Left ventricle myocardium inferior (tissue), 1 donor: ENCODE data around the gene GRIP2. TPM values are rescaled to one million over a fixed set of nuclear protein-coding genes. Genes with fewer than 3 reads are reported as not detected.

Source experiments
- DNase-seq: peaks from one replicate; pipeline ENCODE4 v3.0.0-alpha.2; 2020
- H3K27ac ChIP-seq: fragments of 200-600 bp; replicated peaks from 2 replicates; pipeline ENCODE4 v1.8.0; 2021
- H3K27me3 ChIP-seq: fragments of 200-600 bp; 2 replicates; pipeline ENCODE4 v1.8.0; 2021; ENCODE audit warnings: low read depth
- H3K36me3 ChIP-seq: fragments of 200-600 bp; 2 replicates; pipeline ENCODE4 v1.8.0; 2021
- H3K4me1 ChIP-seq: fragments of 200-600 bp; 2 replicates; pipeline ENCODE4 v1.8.0; 2021
- H3K4me3 ChIP-seq: fragments of 200-600 bp; 2 replicates; pipeline ENCODE4 v1.8.0; 2021; ENCODE audit warnings: mild to moderate bottlenecking, moderate library complexity
- H3K9me3 ChIP-seq: fragments of 200-600 bp; replicated peaks from 2 replicates; pipeline ENCODE4 v1.8.0; 2021
- intact Hi-C: fragments of 100-400 bp; cut with micrococcal nuclease; formaldehyde crosslinking; loops from one replicate; pipeline ENCODE4 v1.11.0; 2022
- total RNA-seq: library from RNA; stranded (reverse); fragmentation: NEBNext Ultra II Directional; extraction: Animal tissue kit (Norgen Biotek cat#: 25700); gene quantifications from one replicate; pipeline ENCODE4 v1.2.1, GENCODE V29; 2021
- TF ChIP-seq, protein P1 (sequence below): fragments of 200-600 bp; IDR thresholded peaks from 2 replicates; pipeline ENCODE4 v1.8.0; 2021; ENCODE audit warnings: antibody characterized with exemption, mild to moderate bottlenecking, borderline replicate concordance
- donor health status: DM: no; HTN: yes; CAD: no; lungs with severe emphysema.

The GRIP2 gene
- total RNA-seq, 1 donor from 2014 or later, result 59.1 TPM

GRCh38 chr3:14462738-14463137 lies 77.4 kb downstream of the GRIP2 start:
- H3K36me3 ChIP-seq, result peaks cover 31% of the 10 kb centered on the region

DNA sequence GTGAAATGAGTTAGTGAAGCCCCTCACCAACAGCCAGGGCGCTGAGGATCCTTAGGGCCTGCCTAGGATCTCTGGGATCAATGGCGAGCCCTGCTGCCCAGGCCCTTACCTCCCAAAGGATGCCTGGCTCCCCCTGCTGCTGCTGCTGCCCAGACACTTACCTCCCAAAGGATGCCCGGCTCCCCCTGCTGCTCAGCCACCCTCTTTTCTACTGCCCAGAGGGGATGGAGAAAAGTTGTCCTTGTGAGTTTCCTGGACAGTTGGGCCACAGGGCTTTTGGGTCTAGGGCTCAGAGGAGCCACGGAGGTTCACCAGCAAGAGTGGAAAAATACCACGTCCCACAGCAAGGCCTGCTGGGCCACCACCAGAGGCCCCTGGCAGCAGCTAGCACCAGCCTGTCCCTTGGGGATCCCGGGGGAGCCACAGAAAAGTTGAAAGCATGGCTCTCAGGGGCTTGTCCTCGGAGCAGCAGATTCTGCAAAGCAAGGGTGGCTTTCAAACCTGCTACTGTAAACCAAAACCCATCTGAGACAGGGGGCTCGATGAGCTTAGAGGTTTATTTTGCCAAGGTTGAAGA lies 78.3 kb downstream of the GRIP2 start:
- TF ChIP-seq, protein P1, sequence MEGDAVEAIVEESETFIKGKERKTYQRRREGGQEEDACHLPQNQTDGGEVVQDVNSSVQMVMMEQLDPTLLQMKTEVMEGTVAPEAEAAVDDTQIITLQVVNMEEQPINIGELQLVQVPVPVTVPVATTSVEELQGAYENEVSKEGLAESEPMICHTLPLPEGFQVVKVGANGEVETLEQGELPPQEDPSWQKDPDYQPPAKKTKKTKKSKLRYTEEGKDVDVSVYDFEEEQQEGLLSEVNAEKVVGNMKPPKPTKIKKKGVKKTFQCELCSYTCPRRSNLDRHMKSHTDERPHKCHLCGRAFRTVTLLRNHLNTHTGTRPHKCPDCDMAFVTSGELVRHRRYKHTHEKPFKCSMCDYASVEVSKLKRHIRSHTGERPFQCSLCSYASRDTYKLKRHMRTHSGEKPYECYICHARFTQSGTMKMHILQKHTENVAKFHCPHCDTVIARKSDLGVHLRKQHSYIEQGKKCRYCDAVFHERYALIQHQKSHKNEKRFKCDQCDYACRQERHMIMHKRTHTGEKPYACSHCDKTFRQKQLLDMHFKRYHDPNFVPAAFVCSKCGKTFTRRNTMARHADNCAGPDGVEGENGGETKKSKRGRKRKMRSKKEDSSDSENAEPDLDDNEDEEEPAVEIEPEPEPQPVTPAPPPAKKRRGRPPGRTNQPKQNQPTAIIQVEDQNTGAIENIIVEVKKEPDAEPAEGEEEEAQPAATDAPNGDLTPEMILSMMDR, result peak; percentile 70
- Histone ChIP-seq H3K36me3 (peaks cover 24% of the 10 kb centered on the region), H3K27me3 (peaks cover 68% of the 10 kb centered on the region), H3K27ac (peak overlapping the region; percentile 67), H3K4me1 (peaks cover 54% of the 10 kb centered on the region), H3K4me3 (no peak overlapping the region), H3K9me3 (no peaks in the 10 kb centered on the region)
- peak; percentile 46 for DNase-seq
- intact Hi-C loops, result loop anchor here (5.0 kb wide), 1 partner anchor 260 kb away; no protein-coding TSS in a partner anchor

More at GRCh38 chr3:14462738-14463137, 77.4 kb downstream of the GRIP2 start:
- no peak for DNase-seq
- H3K4me3 ChIP-seq, result no peak overlapping the region
- TF ChIP-seq, protein P1, result no peak
- peak overlapping the region; percentile 67 for H3K27ac ChIP-seq
- H3K9me3 ChIP-seq, result no peaks in the 10 kb centered on the region
- peaks cover 54% of the 10 kb centered on the region for H3K4me1 ChIP-seq
- H3K27me3 ChIP-seq, result peaks cover 68% of the 10 kb centered on the region
- intact Hi-C loops, result loop anchor here (5.0 kb wide), 1 partner anchor 260 kb away; no protein-coding TSS in a partner anchor

- intact Hi-C loops, result loop anchor here (5.0 kb wide), 1 partner anchor 259 kb away; no protein-coding TSS in a partner anchor
- DNase-seq, result no peak
- H3K36me3 ChIP-seq, result peaks cover 18% of the 10 kb centered on the region
Measured at GRCh38 chr3:14461006-14461747, 79.0 kb downstream of the GRIP2 start.

GRCh38 chr3:14460342-14461005 lies 79.7 kb downstream of the GRIP2 start:
- peaks cover 64% of the 10 kb centered on the region for H3K27me3 ChIP-seq
- H3K4me1 ChIP-seq, result peaks cover 60% of the 10 kb centered on the region
- H3K4me3 ChIP-seq, result no peak overlapping the region
- no peaks in the 10 kb centered on the region for H3K9me3 ChIP-seq
- peak; percentile 77 for DNase-seq
- H3K36me3 ChIP-seq, result peaks cover 18% of the 10 kb centered on the region
- H3K27ac ChIP-seq, result peak overlapping the region; percentile 67
- intact Hi-C loops, result loop anchor here (5.0 kb wide), 1 partner anchor 258 kb away; no protein-coding TSS in a partner anchor
- TF ChIP-seq, protein P1, result no peak

More at GRCh38 chr3:14461006-14461747, 79.0 kb downstream of the GRIP2 start:
- TF ChIP-seq, protein P1, result no peak
- Histone ChIP-seq H3K27ac (peak overlapping the region; percentile 67), H3K4me3 (no peak overlapping the region), H3K27me3 (peaks cover 67% of the 10 kb centered on the region), H3K4me1 (peaks cover 54% of the 10 kb centered on the region), H3K9me3 (no peaks in the 10 kb centered on the region)

GRCh38 chr3:14459787-14460186 lies 80.4 kb downstream of the GRIP2 start:
- peaks cover 62% of the 10 kb centered on the region for H3K27me3 ChIP-seq
- no peak overlapping the region for H3K4me3 ChIP-seq
- TF ChIP-seq, protein P1, result no peak
- H3K27ac ChIP-seq, result peak overlapping the region; percentile 66
- no peak for DNase-seq
- no peaks in the 10 kb centered on the region for H3K9me3 ChIP-seq
- intact Hi-C loops, result loop anchor here (5.0 kb wide), 1 partner anchor 257 kb away; no protein-coding TSS in a partner anchor
- H3K4me1 ChIP-seq, result peaks cover 67% of the 10 kb centered on the region
- H3K36me3 ChIP-seq, result peaks cover 11% of the 10 kb centered on the region
